ENCODE results near the gene KLK3. TPM values are rescaled to one million over a fixed set of nuclear protein-coding genes. Genes with fewer than 3 reads are reported as not detected.

KLK3 gene
- total RNA-seq, 1 experiment from 2014 or later, result not detected

DNA sequence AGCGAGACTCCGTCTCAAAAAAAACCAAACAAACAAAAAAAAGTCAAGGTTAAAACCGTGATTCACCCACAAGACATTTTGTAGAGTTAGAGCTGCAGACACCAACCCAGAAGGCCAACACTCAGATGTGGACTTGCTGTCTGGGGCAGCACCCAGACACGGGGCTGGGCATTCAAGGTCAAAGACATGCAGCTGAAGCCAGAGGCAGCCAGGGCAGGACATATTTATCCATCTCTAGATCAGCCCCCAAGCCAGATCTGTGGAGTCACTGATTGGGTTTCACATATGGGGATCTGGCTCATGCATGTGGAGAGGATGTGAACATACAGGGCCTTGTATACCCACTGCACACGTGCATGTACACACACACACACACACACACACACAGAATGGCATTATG, 24.9 kb upstream of the KLK3 start:
- TF ChIP-seq EZH2 (IDR thresholded peaks at IDR 0.05; ENCODE audit: low read length, unreplicated experiment), result no peak
- no peak for TF ChIP-seq CTCF (conservative IDR thresholded peaks at IDR 0.05; ENCODE audit: low read depth, low read length)
- TF ChIP-seq EZH2phosphoT487 (IDR thresholded peaks at IDR 0.05; ENCODE audit: borderline replicate concordance, low read length), result no peak
- POLR2A ChIA-PET (ENCODE audit: unreplicated experiment), result no interaction called here
- CTCF ChIA-PET, result no interaction called here
- no peak overlapping the region for H3K4me2 ChIP-seq (ENCODE audit: low read length)
- H3K36me3 ChIP-seq (ENCODE audit: low read depth, low read length), result no peaks in the 10 kb centered on the region
- H3F3A ChIP-seq (ENCODE audit: low read length, unreplicated experiment), result no peaks in the 10 kb centered on the region
- peaks cover 20% of the 10 kb centered on the region; the same call in 1 of the 2 replicates for H3K27me3 ChIP-seq (ENCODE audit: low read length)
- no peaks in the 10 kb centered on the region for H3K9me3 ChIP-seq (ENCODE audit: low read length)
- ATAC-seq (no peak), DNase-seq (no peak)
- intact Hi-C loops (cut with micrococcal nuclease), result no loop called here
- no peak overlapping the region for H2AFZ ChIP-seq (ENCODE audit: low read length)
- H3K79me2 ChIP-seq (ENCODE audit: low read length), result no peaks in the 10 kb centered on the region
- no peak overlapping the region for H3K4me3 ChIP-seq (ENCODE audit: low read length)
- H3K27ac ChIP-seq (ENCODE audit: low read length), result no peak overlapping the region
- H3K9ac ChIP-seq (ENCODE audit: low read length), result no peak overlapping the region
- BruUV-seq (replicated peaks), result no TSS peak
- H4K20me1 ChIP-seq (ENCODE audit: low read length), result no peaks in the 10 kb centered on the region
- H3K9me2 ChIP-seq (replicated peaks; ENCODE audit: low read length), result no peaks in the 10 kb centered on the region
- H3K4me1 ChIP-seq (ENCODE audit: insufficient read depth, low read length), result no peaks in the 10 kb centered on the region

GRCh38 chr19:50830266-50831025, 24.3 kb upstream of the KLK3 start:
- no TSS peak for BruUV-seq (replicated peaks)
- Histone ChIP-seq H3K36me3 (ENCODE audit: low read depth, low read length) (no peaks in the 10 kb centered on the region), H3K4me3 (ENCODE audit: low read length) (no peak overlapping the region), H3K4me2 (ENCODE audit: low read length) (no peak overlapping the region), H3K9me2 (replicated peaks; ENCODE audit: low read length) (no peaks in the 10 kb centered on the region), H4K20me1 (ENCODE audit: low read length) (no peaks in the 10 kb centered on the region), H3K27ac (ENCODE audit: low read length) (no peak overlapping the region), H3K4me1 (ENCODE audit: insufficient read depth, low read length) (no peaks in the 10 kb centered on the region), H3K79me2 (ENCODE audit: low read length) (no peaks in the 10 kb centered on the region), H3F3A (ENCODE audit: low read length, unreplicated experiment) (no peaks in the 10 kb centered on the region), H2AFZ (ENCODE audit: low read length) (no peak overlapping the region), H3K9me3 (ENCODE audit: low read length) (no peaks in the 10 kb centered on the region), H3K9ac (ENCODE audit: low read length) (no peak overlapping the region), H3K27me3 (ENCODE audit: low read length) (peaks cover 18% of the 10 kb centered on the region; the same call in 1 of the 2 replicates)
- intact Hi-C loops (cut with micrococcal nuclease), result no loop called here
- ATAC-seq (no peak), DNase-seq (no peak)
- TF ChIP-seq CTCF (conservative IDR thresholded peaks at IDR 0.05; ENCODE audit: low read depth, low read length) (no peak), EZH2phosphoT487 (IDR thresholded peaks at IDR 0.05; ENCODE audit: borderline replicate concordance, low read length) (no peak), EZH2 (IDR thresholded peaks at IDR 0.05; ENCODE audit: low read length, unreplicated experiment) (no peak)
- CTCF ChIA-PET, result no interaction called here
- POLR2A ChIA-PET (ENCODE audit: unreplicated experiment), result no interaction called here

DNA sequence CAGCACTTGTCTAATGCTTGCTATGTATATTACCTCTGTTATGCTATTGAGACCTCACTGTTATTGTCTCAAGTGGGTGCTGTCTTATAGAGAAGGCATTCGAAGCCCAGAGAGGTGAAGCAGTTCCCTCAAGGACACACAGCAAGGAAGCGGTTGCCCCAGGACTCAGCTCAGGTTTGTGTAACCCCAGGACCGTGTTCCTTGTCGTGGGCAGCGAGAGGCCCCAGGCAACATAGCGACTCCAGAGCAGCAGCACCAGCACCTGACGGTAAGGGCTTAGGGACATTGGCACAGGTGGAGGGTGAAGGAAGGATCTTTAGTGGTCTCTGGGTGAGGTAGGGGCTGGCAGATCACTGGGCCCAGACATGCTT, 23.7 kb upstream of the KLK3 start:
- ChIA-PET CTCF (no interaction called here), POLR2A (ENCODE audit: unreplicated experiment) (no interaction called here)
- Histone ChIP-seq H3K9ac (ENCODE audit: low read length) (no peak overlapping the region), H3K79me2 (ENCODE audit: low read length) (no peaks in the 10 kb centered on the region), H3F3A (ENCODE audit: low read length, unreplicated experiment) (no peaks in the 10 kb centered on the region), H4K20me1 (ENCODE audit: low read length) (no peaks in the 10 kb centered on the region), H3K9me2 (replicated peaks; ENCODE audit: low read length) (no peaks in the 10 kb centered on the region), H3K36me3 (ENCODE audit: low read depth, low read length) (no peaks in the 10 kb centered on the region), H2AFZ (ENCODE audit: low read length) (no peak overlapping the region), H3K27me3 (ENCODE audit: low read length) (peaks cover 18% of the 10 kb centered on the region), H3K9me3 (ENCODE audit: low read length) (no peaks in the 10 kb centered on the region), H3K4me3 (ENCODE audit: low read length) (no peak overlapping the region), H3K4me2 (ENCODE audit: low read length) (no peak overlapping the region), H3K4me1 (ENCODE audit: insufficient read depth, low read length) (peaks cover under 1% of the 10 kb centered on the region; the same call in 1 of the 2 replicates), H3K27ac (ENCODE audit: low read length) (no peak overlapping the region)
- TF ChIP-seq EZH2 (IDR thresholded peaks at IDR 0.05; ENCODE audit: low read length, unreplicated experiment), result no peak
- no peak for TF ChIP-seq EZH2phosphoT487 (IDR thresholded peaks at IDR 0.05; ENCODE audit: borderline replicate concordance, low read length)
- no peak for TF ChIP-seq CTCF (conservative IDR thresholded peaks at IDR 0.05; ENCODE audit: low read depth, low read length)
- no TSS peak for BruUV-seq (replicated peaks)
- DNase-seq (no peak), ATAC-seq (no peak)
- intact Hi-C loops (cut with micrococcal nuclease), result no loop called here
